GM12865 (cell line): Measurements from ENCODE around the gene DNAH6.
A peak's percentile ranks its signal among the peaks of the same experiment; 100 is the strongest.
"Not testable (repeated sequence)": the region's sequence is repeated elsewhere in the genome, so short reads cannot be mapped to it uniquely, and the experiment has no call there.

ENCODE experiments used
- DNase-seq: peaks from one replicate; pipeline ENCODE4 v3.0.0; 2010; ENCODE audit warnings: low read depth
- H3K4me3 ChIP-seq: 2 replicates; pipeline ENCODE4 v1.5.1; 2011; ENCODE audit warnings: mild to moderate bottlenecking, low read depth, low read length, control low read depth
- TF ChIP-seq, protein P1 (sequence below): IDR thresholded peaks from 2 replicates; pipeline ENCODE4 v1.5.1; 2011; ENCODE audit warnings: low read length, control low read depth, low read depth, inconsistent platforms; ENCODE audit not compliant: insufficient read depth; ENCODE audit errors: missing control alignments

The DNAH6 gene, protein sequence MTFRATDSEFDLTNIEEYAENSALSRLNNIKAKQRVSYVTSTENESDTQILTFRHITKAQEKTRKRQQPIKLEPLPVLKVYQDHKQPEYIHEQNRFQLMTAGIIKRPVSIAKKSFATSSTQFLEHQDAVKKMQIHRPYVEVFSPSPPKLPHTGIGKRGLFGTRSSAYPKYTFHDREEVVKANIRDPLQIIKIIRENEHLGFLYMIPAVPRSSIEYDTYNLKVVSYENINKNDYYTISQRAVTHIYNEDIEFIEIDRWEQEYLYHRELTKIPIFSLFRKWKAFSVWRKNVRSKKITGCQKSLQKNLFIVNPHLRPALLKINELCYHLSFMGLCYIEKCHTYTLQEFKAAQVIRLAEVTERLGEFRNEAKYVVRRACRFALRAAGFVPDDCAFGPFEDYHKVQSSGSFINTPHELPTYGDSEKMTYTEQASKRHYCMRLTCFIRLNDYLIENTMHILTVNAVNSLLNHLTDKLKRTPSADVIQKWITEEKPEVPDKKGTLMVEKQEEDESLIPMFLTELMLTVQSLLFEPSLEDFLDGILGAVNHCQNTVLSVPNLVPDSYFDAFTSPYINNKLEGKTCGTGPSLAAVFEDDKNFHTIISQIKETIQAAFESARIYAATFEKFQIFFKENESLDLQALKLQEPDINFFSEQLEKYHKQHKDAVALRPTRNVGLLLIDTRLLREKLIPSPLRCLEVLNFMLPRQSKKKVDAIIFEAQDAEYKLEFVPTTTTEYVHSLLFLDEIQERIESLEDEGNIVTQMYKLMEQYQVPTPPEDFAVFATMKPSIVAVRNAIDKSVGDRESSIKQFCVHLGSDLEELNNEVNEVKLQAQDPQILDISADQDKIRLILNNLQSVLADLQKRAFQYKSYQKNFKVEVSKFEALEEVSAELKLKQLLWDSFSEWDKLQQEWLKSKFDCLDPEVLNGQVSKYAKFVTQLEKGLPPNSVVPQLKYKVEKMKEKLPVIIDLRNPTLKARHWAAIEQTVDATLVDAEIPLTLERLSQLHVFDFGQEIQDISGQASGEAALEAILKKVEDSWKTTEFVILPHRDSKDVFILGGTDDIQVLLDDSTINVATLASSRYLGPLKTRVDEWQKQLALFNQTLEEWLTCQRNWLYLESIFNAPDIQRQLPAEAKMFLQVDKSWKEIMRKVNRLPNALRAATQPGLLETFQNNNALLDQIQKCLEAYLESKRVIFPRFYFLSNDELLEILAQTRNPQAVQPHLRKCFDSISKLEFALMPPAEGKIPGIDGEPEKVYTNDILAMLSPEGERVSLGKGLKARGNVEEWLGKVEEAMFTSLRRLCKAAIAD (N-terminal part only)

GRCh38 chr2:84516234-84516986 is at the start of gene DNAH6:
TSS of gene DNAH6 (plus strand) at chr2:84516498. CDS start at chr2:84517827, 1,329 bp downstream.
- TF ChIP-seq, protein P1, sequence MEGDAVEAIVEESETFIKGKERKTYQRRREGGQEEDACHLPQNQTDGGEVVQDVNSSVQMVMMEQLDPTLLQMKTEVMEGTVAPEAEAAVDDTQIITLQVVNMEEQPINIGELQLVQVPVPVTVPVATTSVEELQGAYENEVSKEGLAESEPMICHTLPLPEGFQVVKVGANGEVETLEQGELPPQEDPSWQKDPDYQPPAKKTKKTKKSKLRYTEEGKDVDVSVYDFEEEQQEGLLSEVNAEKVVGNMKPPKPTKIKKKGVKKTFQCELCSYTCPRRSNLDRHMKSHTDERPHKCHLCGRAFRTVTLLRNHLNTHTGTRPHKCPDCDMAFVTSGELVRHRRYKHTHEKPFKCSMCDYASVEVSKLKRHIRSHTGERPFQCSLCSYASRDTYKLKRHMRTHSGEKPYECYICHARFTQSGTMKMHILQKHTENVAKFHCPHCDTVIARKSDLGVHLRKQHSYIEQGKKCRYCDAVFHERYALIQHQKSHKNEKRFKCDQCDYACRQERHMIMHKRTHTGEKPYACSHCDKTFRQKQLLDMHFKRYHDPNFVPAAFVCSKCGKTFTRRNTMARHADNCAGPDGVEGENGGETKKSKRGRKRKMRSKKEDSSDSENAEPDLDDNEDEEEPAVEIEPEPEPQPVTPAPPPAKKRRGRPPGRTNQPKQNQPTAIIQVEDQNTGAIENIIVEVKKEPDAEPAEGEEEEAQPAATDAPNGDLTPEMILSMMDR: no peak
- H3K4me3 ChIP-seq: no peak within 1 kb of the TSS
- peak; percentile 52 for DNase-seq

GRCh38 chr2:84467389-84467788 is 48.9 kb upstream of the DNAH6 start:
- H3K4me3 ChIP-seq: no peak overlapping the region
- DNase-seq: no peak
- TF ChIP-seq, protein P1: no peak

DNA sequence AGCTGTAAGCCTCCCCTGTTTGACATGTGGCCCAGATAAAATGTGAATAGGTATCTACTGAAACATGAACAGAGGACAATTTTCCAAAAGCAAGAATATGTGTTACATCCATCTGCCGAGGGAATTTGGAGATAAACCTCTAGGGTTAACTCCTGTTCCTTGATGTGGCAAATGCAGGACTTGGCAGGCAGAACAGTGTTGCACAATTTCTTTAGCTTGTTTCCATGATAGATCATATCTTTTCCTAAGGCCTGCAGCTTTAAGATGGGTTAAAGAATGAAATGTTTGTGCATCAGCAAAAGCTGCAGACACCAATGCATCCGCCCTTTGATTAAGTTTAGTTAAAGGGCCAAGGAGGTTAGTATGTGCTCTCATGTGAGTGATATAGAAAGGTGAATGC is 43.9 kb upstream of the DNAH6 start:
- DNase-seq: not testable (repeated sequence)

DNA sequence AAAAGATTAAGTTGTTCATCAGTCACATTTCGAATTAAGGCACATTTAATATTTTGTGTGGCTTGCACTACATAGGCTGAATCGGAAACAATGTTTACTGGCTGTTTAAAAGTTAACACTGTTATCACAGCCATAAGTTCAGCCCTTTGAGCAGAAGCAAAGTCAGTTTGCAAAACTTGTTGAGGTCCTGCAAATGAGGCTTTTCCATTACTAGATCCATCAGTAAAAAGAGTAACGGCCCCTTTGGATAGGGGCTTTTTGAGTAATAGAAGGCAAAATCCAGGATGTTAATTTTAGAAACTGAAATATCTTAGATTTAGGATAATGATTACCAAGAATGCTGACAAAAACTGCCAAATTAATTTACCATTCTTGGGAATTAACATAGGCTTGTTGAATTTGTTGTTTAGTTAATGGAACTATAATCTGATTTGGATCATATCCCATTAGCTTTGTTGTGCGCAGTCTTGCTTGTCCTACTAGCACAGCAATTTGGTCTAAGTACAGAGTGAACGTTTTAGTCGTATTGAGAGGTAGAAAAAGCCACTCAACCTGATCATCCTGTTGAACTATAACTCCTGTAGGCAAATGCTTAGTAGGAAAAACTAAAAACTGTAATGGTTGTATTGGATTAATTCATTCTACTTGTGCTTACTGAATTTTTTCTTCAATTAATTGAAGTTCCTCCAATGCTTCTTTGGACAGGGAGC is 43.3 kb upstream of the DNAH6 start:
- TF ChIP-seq, protein P1: no peak
- no peak overlapping the region for H3K4me3 ChIP-seq
- no peak for DNase-seq

More for the DNA sequence above, 43.9 kb upstream of the DNAH6 start:
- H3K4me3 ChIP-seq: not testable (repeated sequence)

GRCh38 chr2:84474176-84474575 is 42.1 kb upstream of the DNAH6 start:
- TF ChIP-seq, protein P1: no peak
- DNase-seq: no peak
- no peak overlapping the region for H3K4me3 ChIP-seq

- H3K4me3 ChIP-seq: no peak overlapping the region
- TF ChIP-seq, protein P1: no peak
- no peak for DNase-seq
Observed at GRCh38 chr2:84477886-84478285, 38.4 kb upstream of the DNAH6 start.
